Activated CD8-positive, alpha-beta memory T cell treated with anti-CD3 and anti-CD28 coated beads, Interleukin-2, amount 50 U/mL, for 24 hours (primary cell): Measurements from ENCODE around the gene ARL13B.
"Not testable (repeated sequence)": the region's sequence is repeated elsewhere in the genome, so short reads cannot be mapped to it uniquely, and the experiment has no call there.

ENCODE experiments used
- DNase-seq: peaks from one replicate; pipeline ENCODE4 v3.0.0-alpha.2; 2020; ENCODE audit errors: extremely low read depth

The ARL13B gene

GRCh38 chr3:94001191-94001590, 21.2 kb downstream of the ARL13B start:
- DNase-seq, result no peak

DNA sequence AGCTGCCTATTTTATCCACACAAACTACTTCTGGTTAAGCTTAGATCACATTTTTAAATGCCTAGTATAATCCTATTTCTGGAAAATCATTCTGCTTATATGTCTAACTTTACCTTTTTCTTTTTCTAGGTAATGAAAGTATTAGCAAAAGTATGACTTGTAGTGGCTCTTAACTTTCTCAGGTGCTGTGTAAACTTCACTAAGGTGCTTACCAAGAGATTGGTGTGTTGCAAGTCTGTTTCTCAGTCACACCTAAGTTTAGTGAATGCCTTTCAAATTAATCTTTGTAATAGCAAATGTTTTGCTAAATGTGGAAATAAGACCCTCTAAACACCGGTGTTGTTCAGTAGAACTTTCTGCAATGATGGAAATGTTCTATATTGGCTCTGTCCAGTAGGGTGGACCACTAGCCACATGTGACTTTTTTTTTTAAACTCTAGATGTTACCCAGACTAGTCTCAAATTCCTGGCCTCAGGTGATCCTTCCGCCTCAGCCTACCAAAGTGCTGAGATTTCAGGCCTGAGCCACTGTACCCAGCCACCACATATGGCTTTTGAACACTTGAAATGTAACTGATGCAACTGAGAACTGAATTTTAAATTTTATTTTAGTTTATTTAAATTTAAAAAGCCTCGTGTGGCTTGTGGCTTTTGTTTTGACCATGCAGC, 22.0 kb downstream of the ARL13B start:
- DNase-seq, result no peak

- no peak for DNase-seq
Measured at GRCh38 chr3:94004301-94004910, 24.5 kb downstream of the ARL13B start.

- no peak for DNase-seq
Measured at GRCh38 chr3:94008253-94008652, 28.3 kb downstream of the ARL13B start.

- no peak for DNase-seq
Measured at GRCh38 chr3:94009608-94010007, 29.7 kb downstream of the ARL13B start.

DNA sequence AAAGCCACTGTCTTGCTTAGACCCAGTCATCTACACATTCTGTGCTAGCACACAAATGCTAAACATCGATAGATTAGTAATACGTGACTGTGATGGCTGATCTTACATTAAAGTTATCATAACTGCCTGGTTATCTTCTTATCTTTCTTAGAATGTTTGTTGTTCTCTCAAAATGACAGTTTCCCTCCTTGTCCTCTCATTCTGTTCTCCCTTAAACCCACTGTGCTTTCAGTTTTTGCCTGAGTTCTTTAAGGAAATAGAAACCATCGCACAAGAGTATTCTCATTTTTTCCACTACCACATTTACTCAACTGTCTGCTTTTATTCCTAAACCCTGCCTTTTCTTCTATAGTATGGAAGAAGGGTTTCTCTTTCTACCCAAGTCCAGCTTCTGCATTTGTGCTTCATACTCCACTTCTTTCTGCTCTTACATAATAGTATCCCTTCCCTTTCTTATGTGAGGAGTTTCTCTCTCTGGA, 31.3 kb downstream of the ARL13B start:
- DNase-seq, result no peak

DNA sequence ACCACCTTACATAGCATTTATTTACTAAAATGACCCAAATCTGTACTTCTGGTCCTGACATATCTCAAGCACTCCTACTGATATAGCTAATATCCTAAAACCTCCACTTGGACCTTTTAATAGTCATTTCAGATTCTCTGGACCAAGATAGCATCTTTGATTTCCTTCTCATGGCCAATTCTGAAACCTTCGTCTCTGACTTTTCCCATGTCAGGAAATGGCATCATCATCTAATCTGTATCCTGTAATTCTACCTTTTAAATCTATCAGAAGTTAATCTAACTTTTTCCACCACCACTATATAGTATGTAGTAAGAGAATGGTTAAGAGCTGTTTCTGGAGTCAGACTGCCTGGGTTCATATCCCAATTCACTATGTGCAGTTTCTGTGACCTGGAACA, 32.2 kb downstream of the ARL13B start:
- no peak for DNase-seq

DNA sequence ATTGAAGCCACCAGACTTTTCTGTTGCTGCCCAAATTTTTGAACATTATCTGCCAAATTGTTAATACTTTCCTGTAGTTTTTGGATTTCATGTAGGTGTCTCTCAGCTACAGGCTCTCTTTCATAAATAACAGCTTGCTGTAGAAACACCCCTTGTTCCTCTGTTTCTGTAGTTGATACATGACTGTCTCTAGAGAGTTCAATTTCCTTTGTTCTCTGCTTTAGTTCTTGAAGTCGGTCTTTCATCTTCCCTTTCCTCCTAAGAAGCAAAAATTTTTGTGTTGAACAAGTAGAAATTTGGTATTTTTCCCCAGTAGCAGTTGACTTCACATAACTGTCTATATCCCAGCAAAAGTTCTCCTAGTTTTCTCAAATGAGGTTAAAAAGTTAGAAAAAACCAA, 35.1 kb downstream of the ARL13B start:
- no peak for DNase-seq

GRCh38 chr3:94019659-94020058, 39.7 kb downstream of the ARL13B start:
- DNase-seq, result no peak

- DNase-seq, result no peak
Measured at GRCh38 chr3:94020293-94020692, 40.3 kb downstream of the ARL13B start.

- no peak for DNase-seq
Measured at GRCh38 chr3:94024385-94024784, 44.4 kb downstream of the ARL13B start.

GRCh38 chr3:94026623-94027022, 46.7 kb downstream of the ARL13B start:
- DNase-seq, result no peak

DNA sequence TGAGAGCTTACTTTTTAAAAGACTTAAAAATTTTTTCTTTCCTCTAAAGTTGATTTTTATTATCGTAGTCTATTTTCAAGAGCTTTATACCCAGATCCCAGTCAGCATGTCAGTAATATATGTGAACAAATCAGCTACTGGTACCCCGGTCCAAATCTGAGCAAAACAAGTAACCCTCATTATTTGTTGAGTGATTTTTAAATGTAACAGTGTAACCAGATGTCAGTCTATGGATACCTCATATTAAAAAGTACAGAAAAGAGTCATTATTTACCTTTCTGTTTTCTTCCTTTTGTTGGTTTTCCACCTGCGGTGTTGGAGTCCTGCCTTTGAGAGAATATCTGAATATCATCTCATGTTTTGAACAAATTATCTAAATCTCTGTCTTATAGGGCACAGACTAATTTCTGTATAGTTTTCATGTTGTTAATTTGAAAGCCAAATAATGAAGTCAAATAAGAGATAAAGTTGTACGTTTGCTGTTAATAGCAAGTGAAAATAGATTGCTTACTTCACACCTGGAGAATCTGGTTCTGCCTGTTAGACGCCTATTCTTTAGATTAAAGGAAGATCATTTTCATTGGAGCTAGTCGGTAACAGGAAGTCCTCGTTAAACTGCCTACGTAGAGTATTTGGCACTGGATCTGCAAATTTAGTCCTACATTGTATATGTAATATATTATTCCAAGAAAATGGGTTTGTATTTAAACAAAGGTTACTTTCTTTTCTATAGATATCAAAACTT, 48.3 kb downstream of the ARL13B start, which contains the start of gene STX19:
STX19 (minus strand) TSS at position 505 of the 745 bp plus-strand sequence. CDS start 13,328 bp downstream, outside the sequence.
- DNase-seq, result no peak

DNA sequence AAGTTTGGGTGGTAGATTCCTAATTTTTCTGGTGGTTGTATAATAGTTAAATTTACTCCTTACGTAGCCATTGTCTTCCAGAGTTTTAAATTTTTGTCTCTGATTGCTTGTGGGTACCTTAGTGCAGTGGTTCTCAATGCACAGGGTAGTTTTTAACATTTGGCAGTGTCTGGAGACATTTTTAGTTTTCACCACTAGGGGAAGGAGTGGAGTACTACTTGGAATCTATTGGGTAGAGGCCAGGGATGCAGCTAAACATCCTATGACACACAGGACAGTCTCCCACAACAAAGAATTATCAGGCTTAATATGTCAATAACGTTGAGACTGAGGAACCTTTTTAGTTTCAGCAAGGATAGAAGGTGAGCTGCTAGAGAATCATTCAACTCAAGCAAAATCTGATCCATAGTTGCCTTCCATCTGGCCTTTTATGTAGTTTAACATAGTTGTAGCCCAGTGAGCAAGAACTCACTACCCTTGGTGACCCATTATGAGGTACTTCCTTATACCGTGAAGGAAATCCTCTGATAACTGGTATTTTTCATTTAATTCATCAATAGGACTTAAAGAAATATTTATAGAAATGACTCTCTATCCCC, 57.1 kb downstream of the ARL13B start:
- DNase-seq, result no peak

DNA sequence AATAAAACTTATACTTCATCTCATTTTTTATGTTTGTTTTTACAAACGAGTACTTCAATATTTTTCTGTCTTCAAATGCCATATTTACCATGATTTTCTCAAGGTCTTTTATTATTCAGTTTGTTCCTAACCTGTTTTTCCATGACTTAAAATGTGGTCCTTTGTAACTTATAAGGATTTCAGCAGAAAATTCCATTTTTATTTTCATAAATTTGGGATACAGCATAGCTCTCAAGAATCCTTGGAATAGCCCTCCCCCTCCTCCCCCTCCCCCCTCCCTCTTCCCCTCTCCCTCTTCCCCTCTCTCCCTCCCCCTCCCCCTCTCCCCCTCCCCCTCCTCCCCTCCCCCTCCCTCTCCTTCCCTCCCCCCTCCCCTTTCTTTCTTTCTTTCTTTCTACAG, 63.3 kb downstream of the ARL13B start:
- DNase-seq, result no peak

GRCh38 chr3:94044100-94044936, 64.4 kb downstream of the ARL13B start:
- DNase-seq, result not testable (repeated sequence)

DNA sequence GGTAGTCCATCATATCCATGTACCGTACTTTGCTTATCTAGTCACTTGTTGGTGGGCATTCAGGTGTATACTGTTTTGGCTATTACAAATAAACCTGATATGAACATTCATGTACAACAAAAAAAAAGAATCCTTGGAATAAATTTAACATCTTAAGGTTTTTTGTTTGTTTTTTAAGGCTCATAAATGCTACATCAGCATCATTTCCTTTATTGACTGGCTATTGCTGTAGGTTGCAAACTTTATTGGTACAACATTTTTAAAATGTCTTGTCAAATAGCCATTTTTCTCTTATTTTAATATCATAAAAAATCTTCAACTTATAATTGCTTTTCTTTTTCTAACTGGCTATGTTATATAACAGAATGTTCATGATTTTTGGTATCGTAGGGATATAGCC, 66.6 kb downstream of the ARL13B start:
- DNase-seq, result no peak

GRCh38 chr3:94049267-94049666, 69.3 kb downstream of the ARL13B start:
- DNase-seq, result no peak

GRCh38 chr3:94050546-94050945, 70.6 kb downstream of the ARL13B start:
- no peak for DNase-seq

DNA sequence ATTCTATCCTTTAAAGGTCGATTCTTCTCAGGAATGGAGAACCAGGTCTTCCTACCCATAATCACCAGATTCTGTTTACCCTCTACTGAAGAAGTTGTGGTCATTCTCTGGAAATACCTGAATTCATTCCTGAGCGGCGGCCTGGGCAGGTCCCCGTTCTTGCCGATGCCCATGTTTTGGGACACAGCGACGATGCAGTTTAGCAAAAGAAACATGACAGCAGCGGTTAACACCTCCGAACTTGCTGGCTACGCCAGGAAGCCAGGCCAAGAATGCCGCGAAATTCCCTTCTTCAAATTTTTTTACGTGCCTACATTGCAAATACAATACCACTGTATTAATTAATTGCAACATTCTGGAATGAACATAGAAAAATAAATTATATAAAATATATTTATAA, 81.3 kb downstream of the ARL13B start:
- DNase-seq, result no peak
